Activated CD8-positive, alpha-beta memory T cell treated with anti-CD3 and anti-CD28 coated beads, Interleukin-2, amount 50 U/mL, for 48 hours (primary cell): Measurements from ENCODE around the gene TCP11.
"Not testable (repeated sequence)": the region's sequence is repeated elsewhere in the genome, so short reads cannot be mapped to it uniquely, and the experiment has no call there.

Experiments
- DNase-seq: peaks from one replicate; pipeline ENCODE4 v3.0.0-alpha.2; 2020

The TCP11 gene

GRCh38 chr6:35142588-35143569, 1.7 kb upstream of the TCP11 start:
- no peak for DNase-seq

- DNase-seq, result no peak
Observed at GRCh38 chr6:35140639-35141006, 516 bp downstream of the TCP11 start.

GRCh38 chr6:35139924-35140638, 1.1 kb downstream of the TCP11 start:
- no peak for DNase-seq

- DNase-seq, result no peak
Observed at GRCh38 chr6:35139470-35139869, 1.7 kb downstream of the TCP11 start.

- DNase-seq, result not testable (repeated sequence)
Observed at GRCh38 chr6:35138191-35138590, 2.9 kb downstream of the TCP11 start.

- no peak for DNase-seq
Observed at GRCh38 chr6:35136185-35136584, 5.0 kb downstream of the TCP11 start.

- no peak for DNase-seq
Observed at GRCh38 chr6:35128496-35128895, 12.6 kb downstream of the TCP11 start.

- DNase-seq, result no peak
Observed at GRCh38 chr6:35128042-35128441, 13.1 kb downstream of the TCP11 start.

- no peak for DNase-seq
Observed at GRCh38 chr6:35124356-35124755, 16.8 kb downstream of the TCP11 start.

GRCh38 chr6:35120746-35121145, 20.4 kb downstream of the TCP11 start:
- DNase-seq, result no peak

- no peak for DNase-seq
Observed at GRCh38 chr6:35108309-35108885, 32.7 kb downstream of the TCP11 start.

- not testable (repeated sequence) for DNase-seq
Observed at GRCh38 chr6:35107761-35108160, 33.4 kb downstream of the TCP11 start.

- not testable (repeated sequence) for DNase-seq
Observed at GRCh38 chr6:35107208-35107607, 33.9 kb downstream of the TCP11 start.

GRCh38 chr6:35106061-35106460, 35.1 kb downstream of the TCP11 start:
- not testable (repeated sequence) for DNase-seq

- no peak for DNase-seq
Observed at GRCh38 chr6:35105078-35105477, 36.1 kb downstream of the TCP11 start.

- DNase-seq, result no peak
Observed at GRCh38 chr6:35099116-35099515, 42.0 kb downstream of the TCP11 start.

- no peak for DNase-seq
Observed at GRCh38 chr6:35096129-35096862, 44.8 kb downstream of the TCP11 start.

- DNase-seq, result no peak
Observed at GRCh38 chr6:35094183-35094582, 47.0 kb downstream of the TCP11 start.

- DNase-seq, result no peak
Observed at GRCh38 chr6:35093783-35094182, 47.4 kb downstream of the TCP11 start.

- no peak for DNase-seq
Observed at GRCh38 chr6:35093118-35093445, 48.1 kb downstream of the TCP11 start.

- no peak for DNase-seq
Observed at GRCh38 chr6:35092362-35093117, 48.6 kb downstream of the TCP11 start.

GRCh38 chr6:35091346-35092083, 49.6 kb downstream of the TCP11 start:
- no peak for DNase-seq
